Embryonic facial prominence (tissue), 1 donor: ENCODE results near the gene AGBL1.
"Not testable (repeated sequence)": the region's sequence is repeated elsewhere in the genome, so short reads cannot be mapped to it uniquely, and the experiment has no call there.

Experiments
- DNase-seq: peaks from one replicate; pipeline ENCODE4 v3.0.0-alpha.2; 2016; ENCODE audit errors: extremely low spot score

Gene AGBL1

DNA sequence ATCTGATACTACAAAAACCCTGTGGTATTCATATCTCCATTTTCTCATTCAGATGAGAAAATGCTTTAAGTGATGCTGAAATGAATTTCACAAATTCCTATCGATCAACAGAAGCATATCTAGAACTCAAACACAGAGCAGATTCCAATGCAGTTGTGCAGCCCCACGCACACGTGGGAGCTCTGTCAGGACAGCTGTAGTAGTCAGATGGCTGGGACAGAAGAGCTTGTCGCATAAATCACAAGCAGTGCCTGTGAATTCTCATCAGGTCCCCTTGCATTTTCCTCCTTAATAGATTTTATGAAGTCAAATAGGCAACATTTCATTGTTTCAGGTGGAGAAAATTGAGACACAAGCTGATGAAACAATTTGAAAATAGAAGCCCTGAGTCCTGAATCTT is 792.3 kb downstream of the AGBL1 start:
- DNase-seq = no peak

DNA sequence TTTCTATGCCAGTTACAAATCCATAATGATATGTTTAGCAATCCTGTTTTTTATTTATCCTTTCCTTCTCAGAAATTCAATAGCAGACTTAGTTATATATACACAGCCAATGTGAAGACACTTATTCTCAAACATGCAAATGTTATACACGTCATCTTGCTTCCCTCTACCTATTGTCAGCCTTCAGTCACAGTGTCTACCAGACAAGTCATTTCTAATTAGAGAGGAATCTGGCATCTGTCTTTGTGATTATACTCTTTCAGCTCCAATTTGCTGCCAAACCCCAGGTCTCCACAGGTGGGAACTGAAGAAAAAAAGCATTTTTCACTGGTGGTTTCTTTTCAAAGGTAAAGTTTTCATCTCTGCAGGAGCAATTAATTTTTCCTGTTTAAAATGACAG is 793.1 kb downstream of the AGBL1 start:
- no peak for DNase-seq

DNA sequence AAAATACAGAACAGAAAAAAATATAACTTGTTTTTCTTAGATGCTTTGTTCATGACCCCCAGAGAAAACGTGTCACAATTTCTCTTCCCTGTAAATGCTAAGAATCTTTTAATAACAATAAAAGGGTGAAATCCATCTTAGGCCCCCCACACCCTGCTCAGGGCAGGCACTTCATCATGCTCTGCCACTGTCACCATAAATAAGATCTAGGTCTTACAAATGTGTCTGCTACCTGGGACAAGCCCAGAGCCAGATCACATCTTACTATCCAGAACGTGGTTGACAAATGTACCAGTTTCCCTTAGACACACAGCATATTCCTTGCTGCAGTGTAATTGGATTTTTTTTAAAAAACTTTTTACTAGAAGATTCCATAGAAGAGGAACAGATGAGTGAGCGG is 795.4 kb downstream of the AGBL1 start:
- DNase-seq = no peak

DNA sequence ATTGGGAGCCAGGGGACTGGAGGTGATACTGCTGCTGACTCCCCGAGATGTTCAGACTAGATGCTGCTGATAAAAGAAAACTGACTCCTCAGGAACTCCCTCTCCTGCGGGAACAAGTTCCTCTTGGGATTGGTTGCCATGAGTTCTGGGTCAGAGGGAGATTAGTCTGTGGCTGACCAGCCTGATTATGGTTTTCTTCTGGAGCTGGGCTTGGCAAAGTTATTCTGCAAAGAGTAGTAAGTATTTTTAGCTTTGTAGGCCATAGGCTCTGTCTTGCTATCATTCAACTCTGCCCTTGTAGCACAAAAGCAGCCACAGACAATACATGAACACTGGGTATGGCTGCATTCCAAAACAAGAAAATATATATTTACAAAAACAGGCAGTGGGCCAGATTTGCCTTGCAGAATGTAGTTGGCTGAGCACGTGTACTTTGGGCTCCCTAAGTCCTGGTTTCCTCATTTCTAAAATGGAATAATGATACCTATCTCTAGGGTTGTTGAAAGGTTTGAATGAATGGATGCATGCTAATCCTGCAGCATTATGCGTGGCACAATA is 796.8 kb downstream of the AGBL1 start:
- DNase-seq = no peak

DNA sequence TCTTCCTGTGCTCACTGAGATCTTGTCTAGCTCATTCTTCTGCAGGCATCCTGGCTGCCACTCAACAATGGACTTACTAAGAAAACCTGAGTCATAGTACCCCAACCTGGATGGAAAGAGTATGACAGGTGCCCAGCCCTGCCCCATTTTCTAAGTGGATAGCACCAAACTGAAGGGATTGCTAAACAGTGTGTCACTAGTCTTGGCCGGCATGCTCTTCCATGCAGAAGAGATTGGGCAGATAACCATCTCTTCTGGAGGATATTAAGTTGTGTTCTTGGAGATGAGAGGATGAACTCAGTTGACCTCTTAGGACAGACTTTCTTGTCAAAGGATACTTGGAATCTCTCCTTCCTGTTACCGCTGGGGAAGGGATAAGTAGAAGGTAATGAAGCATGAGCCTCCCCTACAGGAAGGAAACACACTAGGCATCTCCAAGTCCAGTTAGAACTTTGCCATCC is 797.5 kb downstream of the AGBL1 start:
- DNase-seq = no peak

DNA sequence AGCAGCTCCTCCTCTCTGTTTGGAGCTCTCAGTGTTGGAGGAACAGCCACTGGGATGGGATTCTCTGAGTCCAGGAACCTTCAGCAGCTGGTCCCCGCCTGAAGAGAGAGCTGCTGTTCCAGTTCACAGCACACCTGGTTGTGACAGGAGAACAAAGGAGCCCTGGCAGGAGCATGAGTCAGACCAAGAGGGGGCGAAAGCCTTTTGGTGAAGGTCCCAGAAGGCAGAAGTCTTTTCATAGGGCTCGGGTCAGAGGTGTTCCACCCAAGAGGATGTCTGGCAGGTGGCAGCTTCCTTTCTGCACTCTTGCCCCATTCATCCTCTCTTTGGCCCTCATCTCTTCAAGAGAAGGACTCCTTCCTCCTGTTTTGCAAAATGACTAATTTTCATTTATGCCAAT is 799.2 kb downstream of the AGBL1 start:
- DNase-seq = not testable (repeated sequence)

DNA sequence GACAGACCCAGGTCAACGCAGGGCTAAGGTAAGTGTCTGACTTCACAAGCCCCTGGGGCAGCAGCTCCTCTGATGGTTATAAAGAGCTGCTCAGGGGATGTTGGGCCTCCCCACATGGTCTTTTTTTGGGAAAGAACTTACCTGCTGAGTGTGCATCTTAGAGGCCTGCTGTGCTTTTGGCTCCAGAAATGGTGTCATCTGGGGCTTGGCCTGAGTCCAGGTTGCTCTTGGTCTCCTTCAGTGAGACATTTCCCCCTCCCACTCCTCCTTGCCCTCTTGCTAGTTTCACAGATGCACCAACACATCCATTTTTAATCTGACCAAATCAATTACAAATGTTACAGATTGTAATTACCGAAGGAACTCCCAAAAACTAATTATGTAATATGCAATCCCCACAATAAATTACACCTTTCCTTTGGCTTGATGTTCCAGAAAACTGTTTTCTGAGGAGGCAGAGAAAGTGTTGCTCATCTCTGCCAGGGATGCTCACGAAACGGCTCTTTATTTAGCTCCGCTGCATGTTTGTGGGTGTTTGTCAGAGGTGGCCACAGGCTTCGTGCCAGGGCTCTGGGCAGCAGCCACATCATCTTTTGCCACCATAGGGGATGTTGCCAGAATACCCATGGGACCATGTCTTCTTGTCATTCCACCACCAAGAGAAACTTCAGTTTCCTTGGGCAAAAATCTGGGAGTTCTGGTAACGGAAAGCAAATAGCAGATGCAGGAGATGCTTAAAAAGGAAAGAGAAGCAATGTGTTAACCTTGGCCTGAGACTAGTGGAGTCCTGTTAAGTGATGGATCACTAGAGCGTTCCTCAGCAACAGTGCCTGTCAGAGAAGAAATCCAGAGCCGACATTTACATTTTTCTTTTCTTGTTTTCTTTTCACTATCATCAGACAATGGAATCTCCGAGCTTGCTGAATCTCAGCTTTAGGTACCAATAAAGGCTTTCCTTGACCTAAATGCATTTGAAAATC is 799.9 kb downstream of the AGBL1 start:
- DNase-seq = no peak

DNA sequence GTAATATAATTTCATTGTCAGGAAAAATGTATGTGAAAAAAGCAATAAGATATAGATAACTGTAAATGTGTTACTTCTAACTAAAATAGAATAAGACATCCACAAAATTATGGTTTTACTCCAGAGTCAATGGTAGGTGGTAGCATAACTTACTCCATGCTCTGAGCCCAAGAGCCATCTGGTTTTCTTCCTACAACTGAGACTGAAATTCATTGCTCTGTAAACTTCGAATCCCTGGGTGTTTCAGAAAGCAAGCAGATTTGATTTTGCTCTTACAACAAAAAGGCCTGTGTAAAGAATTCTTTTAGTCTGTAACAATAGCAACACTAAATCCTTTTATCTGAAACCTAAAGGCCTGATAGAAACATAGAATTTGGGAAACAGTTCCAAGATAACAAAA is 805.9 kb downstream of the AGBL1 start:
- no peak for DNase-seq

DNA sequence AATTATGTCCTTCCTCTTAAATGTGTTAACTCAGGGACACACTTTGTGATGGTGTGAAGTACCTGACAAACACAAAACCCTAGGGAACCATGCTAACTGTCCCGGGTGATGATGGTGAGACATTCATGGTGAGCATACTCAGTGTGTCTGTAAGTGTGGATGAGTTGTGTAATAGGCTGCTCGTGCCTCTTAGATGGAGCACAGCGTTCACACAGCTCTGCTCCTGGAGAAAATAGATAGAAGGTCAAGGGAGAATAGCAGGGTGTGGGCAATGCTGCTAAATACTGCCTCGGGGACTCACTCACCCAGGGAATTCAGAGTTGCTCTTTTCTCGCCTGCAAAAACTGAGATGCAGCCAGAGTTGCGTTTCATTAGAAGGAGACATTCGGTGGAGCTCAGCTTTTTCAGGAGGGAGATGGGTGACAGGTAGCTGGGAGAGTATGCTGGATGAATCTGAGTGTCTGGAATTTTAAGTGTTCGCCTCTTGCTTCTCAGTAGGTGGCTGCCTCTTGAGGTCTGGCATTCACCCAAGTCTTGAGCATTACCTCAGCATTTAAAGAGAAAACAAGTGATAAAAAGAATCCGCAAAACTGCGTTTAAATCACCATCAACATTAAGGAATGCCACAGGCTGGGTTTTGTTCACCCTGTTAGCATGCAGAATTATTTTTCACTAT is 813.2 kb downstream of the AGBL1 start:
- DNase-seq = no peak

DNA sequence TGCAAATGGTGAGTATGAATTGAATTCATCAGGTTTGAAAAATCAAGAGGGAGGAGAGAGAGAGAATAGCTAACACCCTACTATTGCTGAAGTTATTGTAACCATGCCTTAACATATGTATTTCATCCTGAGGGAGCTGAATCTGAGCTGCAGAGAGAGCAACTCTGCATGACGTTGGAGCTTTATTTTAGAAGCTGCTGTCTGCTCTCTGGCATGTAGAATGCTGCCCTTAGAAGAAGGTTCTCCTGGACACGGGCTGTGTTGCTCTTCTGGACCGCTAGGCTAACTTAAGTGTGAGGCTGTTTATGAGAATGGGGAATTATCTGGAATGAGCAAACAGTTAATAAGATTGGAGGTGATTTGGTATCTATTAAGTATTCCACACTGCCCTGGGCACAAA is 814.6 kb downstream of the AGBL1 start:
- DNase-seq = no peak

DNA sequence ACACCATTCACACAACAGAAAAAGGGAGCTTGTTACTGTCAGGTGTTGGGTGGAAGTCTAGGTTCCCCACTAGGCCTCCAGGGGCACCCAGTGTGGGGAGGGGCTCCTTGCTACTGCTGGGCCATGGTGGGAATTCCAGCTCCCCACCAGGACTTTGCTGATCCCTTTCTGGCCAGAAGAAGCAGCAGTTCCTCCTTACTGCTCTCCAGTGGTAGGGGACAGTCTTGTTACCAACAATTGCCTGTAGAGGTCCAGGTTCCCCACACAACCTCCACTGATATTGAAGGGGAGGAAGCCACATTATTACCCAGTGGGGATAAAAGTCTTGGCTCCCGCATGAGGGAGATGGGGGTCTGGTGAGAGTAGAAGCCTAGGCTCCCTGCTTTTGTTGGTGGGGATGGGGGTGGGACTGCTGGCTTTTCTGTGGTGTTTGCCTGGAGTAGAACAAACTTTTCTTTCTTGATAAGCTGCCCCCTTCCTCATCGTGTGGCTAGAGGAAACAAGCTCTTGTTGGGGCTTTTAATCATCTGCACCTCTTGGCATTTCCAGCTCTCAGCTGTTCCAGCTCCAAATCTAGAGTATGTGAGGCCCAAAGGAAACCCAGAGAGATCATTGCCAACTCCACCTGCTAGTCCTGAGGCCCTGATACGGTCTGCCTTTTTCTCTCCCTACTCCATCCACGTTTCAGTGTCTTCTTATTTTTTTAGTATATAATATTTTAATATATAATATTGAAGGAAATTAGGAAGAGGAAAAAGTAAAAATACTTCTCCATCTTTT is 824.2 kb downstream of the AGBL1 start:
- no peak for DNase-seq

DNA sequence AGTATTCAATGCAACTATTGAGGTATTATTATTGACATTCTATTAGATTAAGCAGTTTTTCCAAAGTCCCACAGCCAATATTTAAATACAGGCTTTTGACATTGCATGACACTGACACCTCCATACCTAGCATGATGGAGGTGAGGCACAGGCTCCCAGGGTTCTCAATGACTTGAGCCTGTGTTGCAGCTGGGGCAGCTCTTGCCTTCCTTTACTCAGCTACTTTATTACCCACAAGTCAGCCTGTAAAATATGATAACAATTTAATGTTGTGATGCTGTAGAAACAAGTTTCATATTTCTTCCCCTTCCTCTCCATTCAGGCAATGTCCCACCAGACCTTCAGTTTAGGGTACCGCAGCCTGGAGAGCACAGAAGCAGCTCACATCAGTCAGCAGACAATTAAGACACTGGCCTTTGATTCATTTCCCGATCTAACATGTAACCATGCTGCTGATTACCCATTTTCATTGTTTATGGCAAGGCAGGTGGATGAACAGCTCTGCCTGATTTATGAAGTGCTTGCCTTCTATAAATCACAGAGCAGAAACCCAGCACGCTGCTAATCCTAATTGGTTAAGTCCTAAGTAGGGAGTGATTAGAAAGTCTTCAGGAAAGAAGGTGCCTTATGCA is 826.1 kb downstream of the AGBL1 start:
- no peak for DNase-seq

DNA sequence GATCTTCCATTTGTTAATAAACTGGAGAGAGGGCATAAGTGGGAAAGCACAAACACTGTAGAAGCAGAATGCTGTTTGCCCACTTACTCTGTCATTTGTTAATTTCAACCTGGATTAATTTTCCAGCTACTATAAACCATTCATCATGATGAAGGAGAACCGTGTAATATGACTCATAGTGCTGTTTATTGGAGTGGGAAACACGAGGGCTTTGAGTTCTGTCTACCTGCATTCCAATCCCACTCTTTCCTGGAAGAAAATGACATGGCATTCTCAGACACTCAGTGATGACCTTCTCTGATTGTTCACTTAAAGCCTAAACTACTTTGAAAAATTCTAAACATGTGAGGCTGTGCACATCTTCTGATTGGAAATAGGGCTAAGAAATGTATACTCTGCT is 826.7 kb downstream of the AGBL1 start:
- DNase-seq = no peak

DNA sequence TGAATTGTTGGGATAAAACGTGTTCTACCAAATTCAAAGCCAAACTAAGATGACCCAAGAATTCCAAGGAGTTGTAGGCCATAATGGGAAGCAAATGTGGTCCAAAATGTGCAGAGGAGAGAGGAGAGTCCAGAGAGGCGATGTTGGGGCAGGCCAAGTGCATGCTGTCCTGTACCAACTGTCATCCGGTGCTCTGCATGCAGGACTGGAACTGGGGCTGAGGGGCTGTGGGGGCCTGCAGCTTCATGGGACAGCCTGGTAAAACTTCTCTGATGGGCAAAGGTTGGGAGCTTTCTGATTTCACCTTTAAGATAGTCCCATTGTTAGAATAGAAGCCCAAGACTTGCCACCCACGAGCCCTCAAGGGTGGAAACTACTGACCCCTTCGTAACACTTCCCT is 831.4 kb downstream of the AGBL1 start:
- DNase-seq = no peak

DNA sequence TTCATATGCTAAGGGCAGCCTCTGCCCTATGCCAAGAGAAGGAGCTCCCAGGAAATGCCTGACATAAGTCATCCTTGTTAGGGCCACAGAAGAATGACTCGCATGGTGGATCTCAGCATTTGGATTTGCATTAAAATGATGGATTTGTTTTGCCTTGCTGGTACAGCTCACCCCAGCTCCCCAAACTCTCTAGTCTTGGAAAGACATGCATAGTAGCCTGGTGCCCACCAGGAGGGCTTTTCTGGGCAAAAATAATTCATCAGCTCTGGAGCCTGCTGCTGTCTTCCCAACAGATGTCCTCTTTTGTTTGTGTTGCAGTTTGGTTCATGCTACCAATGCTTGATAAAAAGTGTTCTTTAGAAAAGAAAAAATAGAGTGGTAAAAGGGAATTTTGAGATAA is 833.0 kb downstream of the AGBL1 start:
- no peak for DNase-seq

DNA sequence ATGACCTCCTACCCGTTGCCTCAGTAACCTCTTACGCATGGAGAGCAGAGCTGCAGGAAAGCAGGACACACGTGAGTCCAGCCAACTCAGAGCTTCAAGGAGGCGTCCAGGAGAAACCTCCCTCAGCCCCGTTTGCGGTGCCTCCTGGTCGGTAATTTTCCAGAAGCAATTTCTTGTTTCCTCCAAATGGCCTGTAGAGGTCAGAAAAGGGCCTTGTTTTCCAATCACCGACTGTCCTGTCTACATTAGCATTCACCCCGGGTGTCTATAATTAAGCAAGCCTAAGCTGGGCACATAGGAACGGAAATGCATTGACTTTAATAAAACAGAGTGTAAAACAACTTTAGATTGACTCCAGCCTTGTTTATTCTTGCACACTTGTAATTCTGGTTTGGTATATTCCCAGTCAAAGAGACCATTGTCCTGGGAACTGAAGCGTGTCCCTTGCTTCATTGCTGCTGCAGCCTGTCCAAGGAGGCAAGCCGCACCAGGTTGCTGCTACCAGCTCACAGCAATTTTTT is 836.2 kb downstream of the AGBL1 start:
- DNase-seq = no peak

DNA sequence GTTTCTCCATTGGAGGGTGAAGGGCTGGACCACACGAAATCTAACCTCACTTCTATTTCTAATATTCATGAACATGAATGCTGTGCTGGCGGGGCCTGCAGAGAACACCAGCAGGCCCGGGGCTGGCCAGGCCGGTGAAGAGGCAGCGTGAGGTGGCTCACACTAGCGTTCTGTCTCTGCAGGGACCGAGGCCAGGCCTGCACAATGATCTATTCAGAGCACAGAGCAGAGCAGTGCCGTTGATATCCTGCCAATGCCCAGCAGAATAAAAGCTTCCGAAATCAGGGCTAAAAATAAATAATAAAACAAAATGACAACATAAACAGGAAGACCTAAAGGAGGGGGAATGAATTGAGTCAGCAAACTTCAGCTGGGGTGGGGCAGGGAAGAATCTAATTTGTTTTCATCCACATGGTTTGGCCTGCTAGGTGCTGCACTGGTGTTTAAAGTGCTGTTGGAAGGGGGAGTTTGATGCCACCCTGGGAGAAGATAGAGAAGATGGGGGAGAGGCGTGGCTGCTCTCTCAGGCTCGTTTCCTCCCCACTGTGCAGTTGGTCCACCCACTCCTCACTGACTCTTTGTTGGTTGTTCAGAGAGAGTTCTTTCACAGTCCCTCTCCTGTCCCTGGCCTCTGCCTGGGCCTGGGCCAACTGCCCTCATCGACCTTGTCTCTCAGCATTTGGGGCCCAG is 837.1 kb downstream of the AGBL1 start:
- no peak for DNase-seq

DNA sequence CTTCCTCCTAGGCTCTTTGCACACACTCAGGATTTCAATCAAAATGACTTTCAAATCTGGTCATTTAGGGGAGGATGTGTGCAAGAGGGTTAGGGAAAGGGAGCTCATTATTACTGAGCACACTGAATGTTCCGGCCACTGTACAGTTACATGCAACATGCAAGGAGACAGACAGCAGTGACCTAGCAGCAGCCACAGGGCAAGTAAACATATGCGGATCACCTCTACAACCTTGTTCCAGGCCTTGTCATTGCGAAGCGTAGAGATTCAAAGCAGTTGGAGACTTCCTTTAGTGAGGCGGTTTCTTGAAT is 837.6 kb downstream of the AGBL1 start:
- DNase-seq = no peak

DNA sequence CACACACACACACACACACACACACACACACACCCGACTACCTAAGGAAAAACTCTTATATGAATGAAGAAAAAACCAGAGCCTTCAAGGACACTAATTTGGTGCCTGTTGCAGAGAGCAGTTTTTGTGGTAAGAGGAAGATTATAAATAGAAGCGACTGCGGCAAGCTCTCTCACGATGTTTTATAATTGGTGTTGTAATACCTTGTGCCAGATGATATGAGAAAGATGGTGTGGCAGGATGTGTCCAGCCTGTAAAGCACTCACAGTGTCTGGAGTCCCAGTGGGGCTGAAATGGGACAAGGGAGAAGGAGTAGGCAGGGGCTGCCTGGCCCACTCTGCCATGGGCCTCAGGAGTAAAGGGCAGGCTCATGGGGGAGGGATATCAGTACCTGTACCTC is 839.9 kb downstream of the AGBL1 start:
- DNase-seq = no peak

DNA sequence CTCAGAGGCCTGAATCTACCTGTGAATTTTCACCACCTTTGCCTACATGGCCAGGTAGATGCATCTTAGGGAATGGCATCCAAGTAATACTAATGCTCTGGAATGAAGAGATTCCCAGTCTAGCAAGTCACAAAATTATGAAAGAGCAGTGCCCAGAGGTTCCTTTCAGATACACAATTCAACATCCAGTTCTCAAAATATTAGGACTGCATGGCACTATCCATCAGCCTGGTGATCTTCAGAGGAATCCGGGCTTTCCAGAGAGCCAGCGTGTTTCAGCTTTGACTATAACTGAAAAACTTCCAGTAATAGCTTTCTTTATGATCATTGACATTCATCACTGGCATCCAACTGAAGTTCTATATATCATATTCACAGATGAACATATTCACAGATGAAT is 849.8 kb downstream of the AGBL1 start:
- DNase-seq = no peak

DNA sequence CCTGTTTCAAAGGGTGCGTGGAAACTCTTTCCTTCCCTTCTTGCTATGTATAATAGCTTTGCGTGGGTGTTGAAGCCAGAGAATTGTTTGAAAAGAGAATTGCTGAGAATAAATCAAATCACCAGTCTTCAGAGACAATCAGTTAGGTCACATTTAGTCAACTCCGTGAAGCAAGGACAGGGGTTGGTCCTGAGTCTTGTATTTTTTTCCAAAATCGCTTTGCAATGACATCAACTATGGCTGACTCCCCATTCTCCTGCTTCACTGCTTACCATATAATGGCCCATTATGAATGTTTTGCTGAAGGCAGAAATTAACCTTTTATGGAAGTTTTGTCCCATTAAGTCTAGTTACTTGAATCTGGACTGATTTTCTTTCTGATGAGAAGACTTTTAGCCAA is 852.8 kb downstream of the AGBL1 start:
- DNase-seq = no peak
